Gastroesophageal sphincter (tissue), 3 donors: ENCODE data around the gene SPATA3.

Source experiments
- CTCF ChIP-seq, 4 experiments: fragments of 200-600 bp in 2 of 4; fragments of 450-650 bp in 2 of 4; sonication (generic) in 1 of 4; IDR thresholded peaks; one replicate each; pipeline ENCODE4 v1.5.1; 2017 to 2019; ENCODE audit warnings: antibody characterized with exemption in 4 of 4, mild to moderate bottlenecking in 2 of 4, moderate library complexity in 2 of 4
- POLR2A ChIP-seq, 2 donors: fragments of 450-650 bp; IDR thresholded peaks; one replicate each; pipeline ENCODE4 v1.6.1; 2017; ENCODE audit warnings: antibody characterized with exemption in 2 of 2, mild to moderate bottlenecking in 2 of 2, moderate library complexity in 1 of 2
- POLR2AphosphoS5 ChIP-seq: sonication (generic); formaldehyde crosslinking; IDR thresholded peaks from one replicate; pipeline ENCODE4 v1.6.1; 2017; ENCODE audit warnings: antibody characterized with exemption

- no peak for TF ChIP-seq CTCF (IDR thresholded peaks at IDR 0.05)
- no peak for TF ChIP-seq POLR2AphosphoS5
- TF ChIP-seq POLR2A (IDR thresholded peaks at IDR 0.05): no peak
Observed at GRCh38 chr2:231032575-231033140, 36.7 kb downstream of the SPATA3 start.
